ENCODE data around the gene COL4A1.

The COL4A1 gene

DNA sequence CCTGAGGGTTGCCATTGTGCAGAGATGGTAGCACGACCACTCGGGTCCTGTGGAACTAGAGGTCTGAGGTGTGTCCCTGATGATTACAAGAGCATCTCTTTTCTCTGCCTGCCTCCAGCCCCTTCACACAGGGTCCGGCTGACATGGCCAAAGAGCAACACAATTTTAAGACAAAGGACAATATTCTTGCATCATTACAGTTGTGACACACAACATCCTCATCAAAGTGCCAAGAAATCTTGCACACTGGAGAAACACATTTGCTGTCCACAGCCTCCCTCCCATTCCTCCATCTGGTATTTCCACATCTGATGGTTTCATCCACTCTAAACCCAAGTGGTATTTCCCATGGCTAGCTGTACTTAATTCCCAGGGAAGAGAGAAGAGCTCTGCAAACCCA, 12.8 kb downstream of the COL4A1 start:
- Histone ChIP-seq H3F3A (ENCODE audit: low read depth) (no peaks in the 10 kb centered on the region), H3K36me3 (ENCODE audit: insufficient read depth, low read length) (no peaks in the 10 kb centered on the region), H4K20me1 (ENCODE audit: insufficient read depth, low read length, poor library complexity, severe bottlenecking) (no peaks in the 10 kb centered on the region), H3K9me2 (replicated peaks; ENCODE audit: low read depth, low read length) (no peaks in the 10 kb centered on the region), H3K27me3 (ENCODE audit: insufficient read depth, low read length, poor library complexity, severe bottlenecking) (no peaks in the 10 kb centered on the region), H3K9ac (ENCODE audit: low read depth, low read length, poor library complexity, severe bottlenecking) (no peak overlapping the region), H3K9me3 (ENCODE audit: insufficient read depth, low read depth, low read length) (no peaks in the 10 kb centered on the region; the same call in 1 of the 2 replicates), H3K79me2 (ENCODE audit: insufficient read depth, low read length) (no peaks in the 10 kb centered on the region), H3K4me3 (ENCODE audit: low read length, poor library complexity, severe bottlenecking) (no peak overlapping the region), H3K4me1 (ENCODE audit: insufficient read depth, low read length, poor library complexity, severe bottlenecking) (no peaks in the 10 kb centered on the region), H2AFZ (ENCODE audit: low read length) (no peak overlapping the region), H3K4me2 (ENCODE audit: low read depth, low read length, poor library complexity, severe bottlenecking) (no peak overlapping the region)
- no peak for TF ChIP-seq EZH2phosphoT487 (IDR thresholded peaks at IDR 0.05; ENCODE audit: borderline replicate concordance)
- TF ChIP-seq, protein P1, sequence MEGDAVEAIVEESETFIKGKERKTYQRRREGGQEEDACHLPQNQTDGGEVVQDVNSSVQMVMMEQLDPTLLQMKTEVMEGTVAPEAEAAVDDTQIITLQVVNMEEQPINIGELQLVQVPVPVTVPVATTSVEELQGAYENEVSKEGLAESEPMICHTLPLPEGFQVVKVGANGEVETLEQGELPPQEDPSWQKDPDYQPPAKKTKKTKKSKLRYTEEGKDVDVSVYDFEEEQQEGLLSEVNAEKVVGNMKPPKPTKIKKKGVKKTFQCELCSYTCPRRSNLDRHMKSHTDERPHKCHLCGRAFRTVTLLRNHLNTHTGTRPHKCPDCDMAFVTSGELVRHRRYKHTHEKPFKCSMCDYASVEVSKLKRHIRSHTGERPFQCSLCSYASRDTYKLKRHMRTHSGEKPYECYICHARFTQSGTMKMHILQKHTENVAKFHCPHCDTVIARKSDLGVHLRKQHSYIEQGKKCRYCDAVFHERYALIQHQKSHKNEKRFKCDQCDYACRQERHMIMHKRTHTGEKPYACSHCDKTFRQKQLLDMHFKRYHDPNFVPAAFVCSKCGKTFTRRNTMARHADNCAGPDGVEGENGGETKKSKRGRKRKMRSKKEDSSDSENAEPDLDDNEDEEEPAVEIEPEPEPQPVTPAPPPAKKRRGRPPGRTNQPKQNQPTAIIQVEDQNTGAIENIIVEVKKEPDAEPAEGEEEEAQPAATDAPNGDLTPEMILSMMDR (conservative IDR thresholded peaks at IDR 0.05; ENCODE audit: low read length), result no peak

DNA sequence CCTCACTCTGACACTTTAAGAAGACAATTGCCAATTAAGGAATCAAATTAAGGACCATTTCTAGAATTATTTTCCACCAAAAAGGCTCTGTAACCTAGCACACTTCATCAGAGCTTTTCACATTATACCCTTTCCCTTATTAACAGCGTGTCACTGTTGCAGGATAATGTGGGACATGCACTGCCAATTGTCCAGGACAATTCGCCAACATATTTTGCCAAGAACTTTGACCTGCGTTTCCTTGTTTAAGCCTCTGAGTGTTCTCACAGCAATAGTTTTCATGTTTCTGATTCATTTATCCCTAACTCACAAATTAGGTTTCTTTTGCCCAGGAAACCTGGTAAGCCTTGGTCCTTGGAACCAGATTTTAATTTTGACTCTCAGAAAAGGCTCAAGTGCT, 13.3 kb downstream of the COL4A1 start:
- no peaks in the 10 kb centered on the region; the same call in 1 of the 2 replicates for H3K9me3 ChIP-seq (ENCODE audit: insufficient read depth, low read depth, low read length)
- H2AFZ ChIP-seq (ENCODE audit: low read length), result no peak overlapping the region
- no peak overlapping the region for H3K4me2 ChIP-seq (ENCODE audit: low read depth, low read length, poor library complexity, severe bottlenecking)
- H3K4me1 ChIP-seq (ENCODE audit: insufficient read depth, low read length, poor library complexity, severe bottlenecking), result no peaks in the 10 kb centered on the region
- H3K36me3 ChIP-seq (ENCODE audit: insufficient read depth, low read length), result no peaks in the 10 kb centered on the region
- H3K9me2 ChIP-seq (replicated peaks; ENCODE audit: low read depth, low read length), result no peaks in the 10 kb centered on the region
- no peaks in the 10 kb centered on the region for H3K79me2 ChIP-seq (ENCODE audit: insufficient read depth, low read length)
- no peak overlapping the region for H3K4me3 ChIP-seq (ENCODE audit: low read length, poor library complexity, severe bottlenecking)
- no peaks in the 10 kb centered on the region for H3F3A ChIP-seq (ENCODE audit: low read depth)
- H4K20me1 ChIP-seq (ENCODE audit: insufficient read depth, low read length, poor library complexity, severe bottlenecking), result no peaks in the 10 kb centered on the region
- H3K9ac ChIP-seq (ENCODE audit: low read depth, low read length, poor library complexity, severe bottlenecking), result no peak overlapping the region
- TF ChIP-seq, protein P1 (conservative IDR thresholded peaks at IDR 0.05; ENCODE audit: low read length), result no peak
- TF ChIP-seq EZH2phosphoT487 (IDR thresholded peaks at IDR 0.05; ENCODE audit: borderline replicate concordance), result no peak
- H3K27me3 ChIP-seq (ENCODE audit: insufficient read depth, low read length, poor library complexity, severe bottlenecking), result no peaks in the 10 kb centered on the region

DNA sequence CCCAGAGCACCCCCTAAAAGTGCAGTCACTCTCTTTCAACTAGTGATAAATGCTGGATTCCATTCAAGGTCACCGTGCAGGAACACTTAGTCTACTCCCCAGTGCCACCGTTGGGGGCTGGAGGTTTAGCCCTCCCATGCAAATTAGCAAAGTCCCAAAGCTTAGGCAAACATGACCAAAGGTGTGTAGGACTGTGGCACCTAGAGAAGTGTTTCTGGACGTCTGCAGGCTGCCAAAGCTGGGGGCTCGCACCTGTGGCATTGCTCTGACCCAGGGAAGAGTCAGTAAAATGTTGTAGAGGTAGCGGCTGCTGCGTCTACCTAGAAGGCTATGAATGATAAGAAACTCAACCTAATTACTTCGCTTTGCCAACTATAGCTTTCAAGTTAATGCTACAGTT, 13.9 kb downstream of the COL4A1 start:
- no peaks in the 10 kb centered on the region for H3K9me2 ChIP-seq (replicated peaks; ENCODE audit: low read depth, low read length)
- no peaks in the 10 kb centered on the region; the same call in 1 of the 2 replicates for H3K9me3 ChIP-seq (ENCODE audit: insufficient read depth, low read depth, low read length)
- no peaks in the 10 kb centered on the region for H3K4me1 ChIP-seq (ENCODE audit: insufficient read depth, low read length, poor library complexity, severe bottlenecking)
- H3K9ac ChIP-seq (ENCODE audit: low read depth, low read length, poor library complexity, severe bottlenecking), result no peak overlapping the region
- no peaks in the 10 kb centered on the region for H4K20me1 ChIP-seq (ENCODE audit: insufficient read depth, low read length, poor library complexity, severe bottlenecking)
- no peak overlapping the region for H3K4me2 ChIP-seq (ENCODE audit: low read depth, low read length, poor library complexity, severe bottlenecking)
- H3F3A ChIP-seq (ENCODE audit: low read depth), result no peaks in the 10 kb centered on the region
- H3K27me3 ChIP-seq (ENCODE audit: insufficient read depth, low read length, poor library complexity, severe bottlenecking), result no peaks in the 10 kb centered on the region
- H2AFZ ChIP-seq (ENCODE audit: low read length), result no peak overlapping the region
- no peak overlapping the region for H3K4me3 ChIP-seq (ENCODE audit: low read length, poor library complexity, severe bottlenecking)
- H3K79me2 ChIP-seq (ENCODE audit: insufficient read depth, low read length), result no peaks in the 10 kb centered on the region
- no peak for TF ChIP-seq EZH2phosphoT487 (IDR thresholded peaks at IDR 0.05; ENCODE audit: borderline replicate concordance)
- TF ChIP-seq, protein P1 (conservative IDR thresholded peaks at IDR 0.05; ENCODE audit: low read length), result no peak
- H3K36me3 ChIP-seq (ENCODE audit: insufficient read depth, low read length), result no peaks in the 10 kb centered on the region

Measured in Loucy (cell line).